Measurements from ENCODE around the gene ASF1A.

Gene ASF1A

DNA sequence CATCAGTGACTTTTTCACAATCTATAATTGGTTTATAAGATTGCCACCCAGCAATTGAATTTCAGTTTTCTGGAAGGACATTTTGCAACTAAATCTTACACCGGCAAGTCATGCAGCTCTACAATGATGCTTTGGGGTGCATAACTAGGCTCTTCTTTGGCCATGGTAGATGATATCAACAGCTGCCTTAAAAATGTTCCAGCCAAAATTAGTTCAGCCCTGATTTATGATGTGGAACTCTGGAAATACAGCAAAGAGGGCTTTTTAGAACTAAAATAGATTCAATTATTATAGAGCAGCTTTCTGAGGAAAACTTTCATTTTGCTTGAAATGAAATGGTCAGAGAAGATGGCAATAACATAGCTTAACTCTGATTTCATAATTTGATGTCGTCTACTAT lies 59.4 kb downstream of the ASF1A start:
- H3K4me3 ChIP-seq (ENCODE audit: low read depth, low read length) = no peak overlapping the region
- no peak for DNase-seq (ENCODE audit: low read depth)

Measured in skeletal muscle cell (primary cell).